Measurements from ENCODE around the gene DMD.

The DMD gene

DNA sequence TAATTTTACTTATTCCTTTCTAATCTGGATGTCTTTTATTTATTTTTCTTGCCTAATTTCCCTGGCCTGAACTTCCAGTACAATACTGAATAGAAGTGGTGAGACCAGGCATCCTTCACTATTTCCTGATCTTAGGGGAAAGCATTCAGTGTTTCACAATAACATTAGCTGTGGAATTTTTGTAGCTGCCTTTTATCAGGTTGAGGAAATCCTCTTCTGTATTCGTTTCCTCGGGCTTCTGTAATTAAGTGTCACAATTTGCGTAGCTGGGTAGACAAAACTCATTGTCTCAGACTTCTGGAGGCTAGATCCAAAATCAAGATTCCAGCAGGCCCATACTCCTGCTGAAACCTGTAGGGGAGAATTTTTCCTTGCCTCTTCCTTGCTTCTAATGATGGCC is 1541.1 kb downstream of the DMD start:
- DNase-seq (ENCODE audit: low spot score) = no peak
- TF ChIP-seq, protein P1, sequence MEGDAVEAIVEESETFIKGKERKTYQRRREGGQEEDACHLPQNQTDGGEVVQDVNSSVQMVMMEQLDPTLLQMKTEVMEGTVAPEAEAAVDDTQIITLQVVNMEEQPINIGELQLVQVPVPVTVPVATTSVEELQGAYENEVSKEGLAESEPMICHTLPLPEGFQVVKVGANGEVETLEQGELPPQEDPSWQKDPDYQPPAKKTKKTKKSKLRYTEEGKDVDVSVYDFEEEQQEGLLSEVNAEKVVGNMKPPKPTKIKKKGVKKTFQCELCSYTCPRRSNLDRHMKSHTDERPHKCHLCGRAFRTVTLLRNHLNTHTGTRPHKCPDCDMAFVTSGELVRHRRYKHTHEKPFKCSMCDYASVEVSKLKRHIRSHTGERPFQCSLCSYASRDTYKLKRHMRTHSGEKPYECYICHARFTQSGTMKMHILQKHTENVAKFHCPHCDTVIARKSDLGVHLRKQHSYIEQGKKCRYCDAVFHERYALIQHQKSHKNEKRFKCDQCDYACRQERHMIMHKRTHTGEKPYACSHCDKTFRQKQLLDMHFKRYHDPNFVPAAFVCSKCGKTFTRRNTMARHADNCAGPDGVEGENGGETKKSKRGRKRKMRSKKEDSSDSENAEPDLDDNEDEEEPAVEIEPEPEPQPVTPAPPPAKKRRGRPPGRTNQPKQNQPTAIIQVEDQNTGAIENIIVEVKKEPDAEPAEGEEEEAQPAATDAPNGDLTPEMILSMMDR (IDR thresholded peaks at IDR 0.05) = no peak
- no peak overlapping the region for H3K4me3 ChIP-seq
- no peak overlapping the region for H3K27ac ChIP-seq

DNA sequence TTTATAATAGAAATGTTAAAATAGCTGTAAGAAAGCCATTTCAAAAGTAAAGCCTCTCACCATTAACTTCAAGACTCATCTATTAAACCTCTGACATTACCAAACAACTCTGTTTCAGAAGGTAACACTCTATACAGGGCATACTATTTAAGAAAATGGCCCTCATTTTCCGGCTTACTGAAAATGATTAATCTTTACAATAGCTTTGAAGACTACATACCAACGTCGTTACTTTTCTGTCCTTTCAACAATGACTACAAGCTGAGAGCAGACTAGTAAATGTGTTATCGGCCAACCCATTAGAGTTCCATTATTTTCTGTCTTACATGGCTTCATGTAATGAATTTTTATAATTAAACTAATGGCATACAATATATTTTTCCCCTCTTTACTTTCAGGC is 1545.9 kb downstream of the DMD start:
- no peak overlapping the region for H3K4me3 ChIP-seq
- no peak overlapping the region for H3K27ac ChIP-seq
- DNase-seq (ENCODE audit: low spot score) = no peak
- TF ChIP-seq, protein P1 (IDR thresholded peaks at IDR 0.05) = no peak

DNA sequence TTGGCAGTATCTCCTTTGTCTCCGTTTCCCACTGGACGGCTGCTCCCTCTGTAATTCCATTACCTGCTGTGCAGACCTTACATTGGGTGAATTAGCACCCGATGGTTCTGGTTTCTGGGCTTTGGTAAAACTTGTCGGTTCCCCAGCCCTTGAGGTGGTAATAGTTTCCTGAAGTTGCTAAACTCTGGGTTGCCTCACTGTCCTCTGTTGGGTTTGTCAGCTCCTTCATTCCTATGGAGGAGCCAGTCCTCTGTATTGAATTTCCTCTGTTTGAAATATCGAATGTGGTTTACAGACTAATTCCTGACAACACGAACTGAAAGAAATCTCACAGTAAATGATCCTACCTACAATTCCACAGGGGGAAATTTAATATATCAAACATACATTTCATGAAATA is 1548.2 kb downstream of the DMD start:
- TF ChIP-seq, protein P1 (IDR thresholded peaks at IDR 0.05) = no peak
- DNase-seq (ENCODE audit: low spot score) = no peak
- Histone ChIP-seq H3K27ac (no peak overlapping the region), H3K4me3 (no peak overlapping the region)

DNA sequence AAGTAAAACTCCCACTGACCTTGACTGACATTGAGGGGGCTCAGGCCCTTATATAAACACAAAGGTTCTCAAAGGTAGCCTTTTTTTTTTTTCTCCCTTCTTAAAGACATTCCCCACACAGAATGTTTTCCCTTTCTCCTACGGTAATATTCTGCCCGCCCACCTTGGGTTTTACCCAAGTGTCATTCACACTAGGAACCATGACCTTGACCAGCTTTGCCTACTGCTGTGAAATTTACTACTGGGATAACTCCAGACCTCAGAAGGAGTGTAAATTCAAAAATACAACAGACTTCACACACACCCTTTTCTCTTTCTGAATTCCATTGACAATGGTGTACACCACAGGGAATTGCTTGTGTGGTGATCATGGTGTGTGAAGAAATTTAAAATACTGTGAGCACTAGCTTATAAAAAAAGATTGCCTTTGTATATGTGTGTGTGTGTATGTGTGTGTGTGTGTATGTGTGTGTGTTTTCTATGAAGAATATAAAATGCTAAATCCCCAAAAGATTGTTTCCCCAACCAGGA is 1550.0 kb downstream of the DMD start:
- no peak overlapping the region for H3K27ac ChIP-seq
- no peak for DNase-seq (ENCODE audit: low spot score)
- TF ChIP-seq, protein P1 (IDR thresholded peaks at IDR 0.05) = no peak
- H3K4me3 ChIP-seq = no peak overlapping the region

DNA sequence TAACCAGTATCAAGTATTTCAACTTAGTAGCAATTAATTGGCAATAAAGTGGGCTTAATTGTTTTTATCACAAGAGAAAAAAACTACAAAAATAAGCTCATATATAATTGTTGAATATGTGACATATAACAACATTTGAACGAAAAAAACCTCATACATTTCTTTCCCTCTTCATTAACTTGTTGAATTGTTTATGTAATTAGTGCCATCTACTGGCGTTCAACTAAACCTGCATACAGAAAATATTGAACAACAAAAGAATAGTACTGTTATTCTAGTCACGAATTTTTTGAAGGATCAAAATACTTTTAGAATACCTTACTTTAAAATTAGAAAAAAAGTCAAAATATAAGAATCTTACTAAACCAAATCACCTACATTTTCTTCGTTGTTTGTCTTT is 1553.0 kb downstream of the DMD start:
- Histone ChIP-seq H3K27ac (no peak overlapping the region), H3K4me3 (no peak overlapping the region)
- no peak for DNase-seq (ENCODE audit: low spot score)
- TF ChIP-seq, protein P1 (IDR thresholded peaks at IDR 0.05) = peak; percentile 33

DNA sequence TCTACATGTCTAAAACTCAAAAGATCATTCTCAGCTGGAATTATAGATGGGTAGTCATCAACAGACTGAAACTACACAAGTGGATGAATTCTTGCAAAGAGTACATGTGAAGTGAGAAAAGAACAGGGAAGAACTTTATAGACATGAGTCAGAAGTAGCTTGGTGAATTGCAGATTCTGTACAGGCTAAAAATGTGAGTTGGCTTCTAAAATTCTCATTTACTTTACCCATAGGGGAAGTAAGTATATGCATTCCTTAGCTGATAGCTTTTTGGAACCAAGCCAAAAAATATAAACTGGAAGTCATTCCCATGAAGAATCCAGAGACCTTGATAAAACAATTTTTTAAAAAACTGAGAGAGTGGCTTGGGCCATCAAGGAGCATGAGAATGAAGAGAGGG is 1555.3 kb downstream of the DMD start:
- TF ChIP-seq, protein P1 (IDR thresholded peaks at IDR 0.05) = no peak
- DNase-seq (ENCODE audit: low spot score) = no peak
- no peak overlapping the region for H3K4me3 ChIP-seq

DNA sequence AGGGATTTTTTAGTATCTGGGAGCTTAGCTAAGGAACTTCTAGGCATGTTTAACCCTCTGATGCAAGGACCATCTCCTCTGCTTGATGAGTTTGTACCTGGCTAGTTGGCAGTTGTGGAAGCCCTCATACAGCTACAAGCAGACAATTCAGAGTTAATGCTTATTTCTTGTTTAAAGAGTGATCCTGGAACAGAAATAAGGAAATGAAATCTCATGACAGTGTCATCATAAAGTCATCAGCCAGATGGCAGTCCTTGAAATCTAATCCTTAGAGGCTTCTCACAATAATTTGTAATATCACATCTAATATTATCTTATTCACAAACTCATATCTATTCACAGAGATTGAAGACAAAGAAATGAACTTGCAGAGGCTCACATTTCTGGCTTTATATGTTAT is 1557.9 kb downstream of the DMD start:
- TF ChIP-seq, protein P1 (IDR thresholded peaks at IDR 0.05) = no peak
- H3K27ac ChIP-seq = peak overlapping the region in 1 of 2 donors; percentile 23
- no peak overlapping the region for H3K4me3 ChIP-seq
- DNase-seq (ENCODE audit: low spot score) = no peak

More for the DNA sequence above, 1555.3 kb downstream of the DMD start:
- no peak overlapping the region for H3K27ac ChIP-seq
